GM19397 (cell line): ENCODE data around the gene SASH3.
"Not testable (repeated sequence)": the region's sequence is repeated elsewhere in the genome, so short reads cannot be mapped to it uniquely, and the experiment has no call there.

Source experiments
- ATAC-seq: cut with Tn5 transposase; IDR thresholded peaks from one replicate; pipeline ENCODE4 v1.9.1; 2021; ENCODE audit warnings: mild to moderate bottlenecking, moderate library complexity; ENCODE audit not compliant: unreplicated experiment

Gene SASH3

DNA sequence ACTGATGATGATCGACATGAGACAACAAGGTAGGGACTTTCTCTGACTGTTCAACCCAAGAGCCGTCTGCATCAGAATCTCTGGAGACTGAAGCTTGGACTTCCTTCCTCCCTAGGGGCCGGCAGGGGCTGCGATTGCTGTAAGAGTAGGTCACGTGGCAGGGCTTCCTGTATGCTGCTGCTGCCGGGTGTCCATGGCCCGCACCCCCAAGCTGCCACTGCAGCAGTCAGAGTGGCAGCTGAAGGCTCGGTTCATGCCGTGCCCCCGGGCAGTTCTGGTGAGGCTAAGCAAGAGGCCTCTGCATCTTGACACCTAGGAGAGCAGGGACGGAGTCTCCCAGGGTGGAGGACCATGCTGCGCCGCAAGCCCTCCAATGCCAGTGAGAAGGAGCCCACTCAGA lies at the start of gene SASH3:
SASH3 (plus strand) TSS at position 203 of the 400 bp plus-strand sequence; CDS start at position 352, 149 bp downstream.
- peak; percentile 41 for ATAC-seq

DNA sequence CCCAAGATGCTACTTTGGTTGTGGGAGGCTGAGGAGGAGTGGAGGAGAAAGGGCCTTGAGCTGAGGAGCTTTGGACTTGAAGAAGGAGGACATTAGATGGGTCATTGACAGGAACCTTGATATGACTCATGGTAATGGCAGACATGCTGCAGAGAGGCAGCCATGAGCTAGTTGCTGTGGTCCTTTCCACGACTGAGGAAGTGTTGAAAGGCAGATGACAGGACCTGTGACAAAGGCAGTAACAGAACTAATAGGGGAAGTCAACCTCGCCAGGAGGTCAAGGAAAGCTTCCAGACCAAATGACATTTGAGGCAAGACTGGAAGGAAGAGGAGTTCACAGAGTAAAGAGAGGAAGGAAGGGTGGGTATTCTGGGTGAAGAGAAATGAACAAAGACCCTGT lies 48.5 kb upstream of the SASH3 start:
- no peak for ATAC-seq

DNA sequence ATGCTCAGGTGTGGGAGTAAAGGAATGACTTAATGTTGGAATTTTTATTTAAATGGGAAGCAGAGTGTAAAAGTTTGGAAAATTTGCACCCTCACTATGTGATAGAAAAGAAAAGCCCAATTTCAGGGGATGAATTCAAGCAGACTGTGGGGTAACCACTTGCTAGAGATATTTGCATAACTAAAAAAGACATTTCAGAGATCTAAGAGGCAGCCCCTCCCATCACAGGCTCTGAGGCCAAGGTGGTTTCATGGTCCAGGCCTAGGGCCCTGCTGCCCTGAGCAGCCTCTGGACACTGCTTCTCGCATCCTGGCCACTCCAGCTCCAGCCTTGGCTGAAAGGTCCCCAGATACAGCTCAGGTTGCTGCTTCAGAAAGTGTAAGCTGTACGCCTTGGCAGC lies 46.9 kb upstream of the SASH3 start:
- no peak for ATAC-seq

DNA sequence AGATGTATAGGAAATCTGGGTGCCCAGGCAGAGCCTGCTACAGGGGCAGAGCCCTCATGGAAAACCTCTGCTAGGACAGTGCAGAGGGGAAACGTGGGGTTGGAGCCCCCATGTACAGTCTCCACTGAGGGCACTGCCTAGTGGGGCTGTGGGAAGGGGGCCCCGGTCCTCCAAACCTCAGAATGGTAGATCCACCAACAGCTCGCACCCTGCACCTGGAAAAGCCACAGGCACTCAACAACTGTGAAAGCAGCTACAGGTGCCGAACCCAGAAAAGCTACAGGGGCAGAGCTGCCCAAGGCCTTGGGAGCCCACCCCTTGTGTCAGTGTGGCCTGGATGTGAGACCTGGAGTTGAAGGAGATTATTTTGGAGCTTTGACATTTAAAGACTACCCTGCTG lies 46.4 kb upstream of the SASH3 start:
- no peak for ATAC-seq

DNA sequence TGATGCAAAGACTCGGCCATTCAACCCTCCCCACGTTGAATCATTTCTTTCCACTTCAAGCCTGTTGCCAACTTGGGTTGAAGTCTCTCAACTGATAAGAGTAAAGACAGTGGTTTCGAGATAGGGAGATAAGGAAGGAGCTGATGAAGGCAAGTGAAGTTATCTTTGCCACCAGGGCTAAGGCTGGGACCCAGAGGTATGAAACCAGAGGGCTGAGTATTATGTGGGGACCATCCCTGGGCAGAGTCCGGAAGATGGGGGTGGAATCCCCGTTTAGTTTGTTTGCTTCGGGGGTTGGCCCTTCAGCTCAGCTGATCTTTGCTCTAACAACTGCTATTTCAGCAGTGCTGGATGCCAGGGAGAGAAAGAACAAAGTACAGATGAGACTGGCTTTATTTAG lies 43.3 kb upstream of the SASH3 start:
- ATAC-seq: no peak

DNA sequence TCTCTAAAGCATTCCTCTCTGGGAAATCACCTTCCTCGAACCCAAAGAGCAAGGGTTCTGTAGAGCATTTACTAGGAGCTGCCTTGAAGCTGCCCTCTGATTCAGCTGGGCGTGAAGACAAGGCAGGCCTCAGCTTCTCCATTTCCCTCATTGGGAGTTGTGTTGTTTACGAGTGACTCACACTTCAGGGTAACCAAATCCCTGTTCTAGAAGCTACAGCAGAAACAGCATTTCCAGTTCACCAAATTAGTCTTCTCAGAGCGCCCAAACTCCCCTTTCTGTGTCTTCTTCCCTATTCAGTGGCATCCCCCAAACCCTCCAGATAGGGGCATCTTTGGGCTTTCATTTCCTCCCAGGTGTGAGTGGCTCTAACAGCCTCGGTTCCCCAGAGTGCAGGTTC lies 41.8 kb upstream of the SASH3 start:
- ATAC-seq: no peak

DNA sequence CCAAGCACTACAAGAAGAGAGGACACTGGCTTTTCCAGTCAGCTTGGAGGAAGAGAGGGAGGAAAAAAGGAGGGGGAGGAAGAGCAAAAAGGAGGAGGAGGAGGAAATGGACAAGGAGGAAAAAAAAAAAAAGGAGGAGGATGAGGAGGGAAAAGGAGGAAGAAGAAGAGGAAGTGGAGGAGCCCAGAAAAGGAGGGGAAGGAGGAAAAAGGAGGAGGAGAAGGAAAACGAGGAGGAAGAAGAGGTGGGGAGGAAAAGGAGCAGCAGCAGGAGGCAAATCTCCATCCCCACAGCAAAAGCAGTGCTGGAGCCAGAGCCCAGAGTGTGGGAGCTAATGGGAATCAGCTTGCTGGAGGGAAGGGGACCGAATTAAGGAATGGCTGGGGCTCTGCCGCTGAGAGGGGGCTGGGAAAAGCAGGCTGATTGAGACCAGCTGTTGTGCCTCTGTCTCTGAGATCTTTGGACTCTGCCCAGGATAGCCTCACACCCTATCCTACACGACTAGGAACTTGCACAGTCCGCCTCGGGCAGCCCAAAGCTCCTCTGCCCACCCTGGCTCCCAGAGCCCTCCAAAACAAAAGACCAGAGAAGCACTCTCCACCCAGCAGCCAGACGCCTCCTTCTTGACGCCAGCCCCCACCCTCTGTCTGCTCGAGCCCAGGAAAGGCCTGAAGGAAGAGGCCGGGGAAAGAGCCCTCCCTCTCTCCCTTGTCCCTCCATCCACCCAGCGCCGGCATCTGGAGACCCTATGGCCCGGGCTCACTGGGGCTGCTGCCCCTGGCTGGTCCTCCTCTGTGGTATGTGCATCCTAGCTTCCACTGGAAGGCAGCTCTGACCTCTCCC lies 41.1 kb upstream of the SASH3 start, which contains the start of gene XPNPEP2:
XPNPEP2 (plus strand) TSS at position 514 of the 843 bp plus-strand sequence; CDS start at position 749, 235 bp downstream.
- ATAC-seq: no peak

DNA sequence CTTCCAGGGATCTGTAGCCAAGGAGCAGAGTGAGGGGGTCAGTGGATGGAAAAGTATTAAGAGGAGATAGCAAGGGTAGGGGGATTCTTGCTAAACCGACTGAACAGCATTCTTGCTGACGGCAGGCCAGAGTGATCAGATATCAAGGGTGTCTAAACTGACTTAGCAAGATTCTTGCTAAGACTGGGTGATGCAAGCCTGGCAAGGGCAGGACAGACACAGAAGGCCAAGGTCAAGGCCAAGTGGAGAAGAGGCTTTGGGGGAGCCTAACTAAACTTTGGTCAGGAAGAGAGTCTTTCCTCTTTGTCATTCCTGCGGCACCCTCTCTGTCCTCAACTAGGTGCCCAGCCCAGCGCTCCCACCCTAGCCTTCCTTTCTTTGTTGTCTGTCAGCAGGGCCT lies 40.2 kb upstream of the SASH3 start:
- no peak for ATAC-seq

DNA sequence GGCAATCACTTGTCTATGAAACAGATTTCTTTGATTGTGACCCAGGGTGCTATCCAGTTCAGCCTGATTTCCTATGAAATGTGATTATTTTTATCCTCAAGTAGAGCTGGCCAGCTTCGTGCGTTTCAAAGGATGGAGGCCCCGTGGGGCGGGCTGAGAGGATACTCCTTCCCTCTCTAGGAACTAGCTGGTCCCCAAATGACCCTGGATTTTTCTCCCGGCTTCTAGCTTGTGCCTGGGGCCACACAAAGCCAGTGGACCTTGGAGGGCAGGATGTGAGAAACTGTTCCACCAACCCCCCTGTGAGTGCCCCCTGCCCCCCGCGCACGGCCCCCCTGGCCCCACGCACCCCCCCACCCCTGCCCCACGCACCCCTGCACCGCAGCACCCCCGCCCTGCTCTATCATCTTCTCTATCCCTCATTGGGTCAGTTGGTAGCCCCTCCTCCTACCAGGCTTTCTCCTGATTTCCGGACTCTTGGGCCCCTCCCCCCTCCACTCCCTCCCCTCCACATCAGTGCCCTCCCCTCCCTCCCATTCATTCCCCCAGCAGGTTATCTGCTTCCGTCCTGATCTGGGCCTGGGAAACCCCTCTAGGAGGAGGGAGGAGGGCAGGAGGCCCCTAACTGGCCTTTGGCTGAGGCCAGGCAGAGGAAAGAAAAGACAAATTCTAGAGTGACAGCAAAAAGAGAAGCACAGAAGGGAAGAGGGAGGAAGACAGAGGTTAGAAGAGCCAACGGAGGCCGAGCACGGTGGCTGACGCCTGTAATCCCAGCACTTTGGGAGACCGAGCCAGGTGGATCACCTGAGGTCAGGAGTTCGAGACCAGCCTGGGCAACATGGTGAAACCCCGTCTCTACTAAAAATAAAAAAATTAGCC lies 37.6 kb upstream of the SASH3 start:
- no peak for ATAC-seq

DNA sequence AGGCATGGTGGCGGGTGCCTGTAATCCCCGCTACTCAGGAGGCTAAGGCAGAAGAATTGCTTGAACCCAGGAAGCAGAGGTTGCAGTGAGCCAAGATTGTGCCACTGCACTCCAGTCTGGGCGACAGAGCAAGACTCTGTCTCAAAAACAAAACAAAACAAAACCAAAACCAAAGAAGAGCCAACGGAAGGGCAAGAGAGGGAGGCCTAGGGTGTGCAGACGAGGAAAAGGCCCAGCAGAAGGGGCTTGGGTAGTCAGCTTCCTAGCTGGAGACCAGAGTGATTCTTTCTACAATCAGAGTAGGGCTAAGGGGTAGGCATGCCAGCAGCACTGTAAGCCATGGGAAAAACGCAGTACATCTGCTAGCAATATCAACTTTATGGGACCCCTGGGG lies 37.0 kb upstream of the SASH3 start:
- ATAC-seq: not testable (repeated sequence)

DNA sequence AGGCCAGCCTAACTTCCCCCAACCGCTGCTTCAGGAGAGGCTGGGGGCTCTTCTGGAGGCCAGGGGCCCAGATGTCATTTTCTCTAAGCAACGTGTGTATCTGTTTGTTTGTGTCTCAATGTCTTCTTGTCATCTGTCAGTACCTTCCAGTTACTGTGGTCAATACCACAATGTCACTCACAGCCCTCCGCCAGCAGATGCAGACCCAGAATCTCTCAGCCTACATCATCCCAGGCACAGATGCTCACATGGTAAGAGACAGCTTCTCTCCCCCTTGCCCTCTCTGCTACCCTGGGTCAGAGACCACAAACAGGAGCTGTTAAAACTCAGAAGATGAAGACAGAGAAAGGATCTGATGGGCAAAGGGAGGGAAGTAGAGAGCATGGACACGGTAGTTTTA lies 35.9 kb upstream of the SASH3 start:
- no peak for ATAC-seq

DNA sequence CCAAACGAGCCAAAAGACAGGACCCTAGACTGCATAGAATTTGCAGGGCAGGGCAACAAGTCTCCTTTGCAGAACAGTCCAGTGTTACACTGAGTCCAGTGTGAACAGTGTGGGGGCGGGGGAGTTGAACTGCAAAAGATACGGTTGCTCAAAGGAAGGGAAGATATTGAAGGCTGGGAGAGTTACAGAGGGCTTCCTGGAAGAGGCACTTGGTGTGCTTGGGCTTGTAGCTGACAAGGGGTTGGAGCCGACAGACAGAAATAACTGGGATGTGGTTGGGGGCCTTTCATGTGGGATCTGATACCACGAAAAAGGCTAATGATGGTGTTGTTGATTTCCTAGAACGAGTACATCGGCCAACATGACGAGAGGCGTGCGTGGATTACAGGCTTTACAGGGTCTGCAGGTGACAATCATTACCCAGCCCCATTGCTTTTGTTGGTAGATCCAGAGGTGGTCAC lies 34.9 kb upstream of the SASH3 start:
- no peak for ATAC-seq

DNA sequence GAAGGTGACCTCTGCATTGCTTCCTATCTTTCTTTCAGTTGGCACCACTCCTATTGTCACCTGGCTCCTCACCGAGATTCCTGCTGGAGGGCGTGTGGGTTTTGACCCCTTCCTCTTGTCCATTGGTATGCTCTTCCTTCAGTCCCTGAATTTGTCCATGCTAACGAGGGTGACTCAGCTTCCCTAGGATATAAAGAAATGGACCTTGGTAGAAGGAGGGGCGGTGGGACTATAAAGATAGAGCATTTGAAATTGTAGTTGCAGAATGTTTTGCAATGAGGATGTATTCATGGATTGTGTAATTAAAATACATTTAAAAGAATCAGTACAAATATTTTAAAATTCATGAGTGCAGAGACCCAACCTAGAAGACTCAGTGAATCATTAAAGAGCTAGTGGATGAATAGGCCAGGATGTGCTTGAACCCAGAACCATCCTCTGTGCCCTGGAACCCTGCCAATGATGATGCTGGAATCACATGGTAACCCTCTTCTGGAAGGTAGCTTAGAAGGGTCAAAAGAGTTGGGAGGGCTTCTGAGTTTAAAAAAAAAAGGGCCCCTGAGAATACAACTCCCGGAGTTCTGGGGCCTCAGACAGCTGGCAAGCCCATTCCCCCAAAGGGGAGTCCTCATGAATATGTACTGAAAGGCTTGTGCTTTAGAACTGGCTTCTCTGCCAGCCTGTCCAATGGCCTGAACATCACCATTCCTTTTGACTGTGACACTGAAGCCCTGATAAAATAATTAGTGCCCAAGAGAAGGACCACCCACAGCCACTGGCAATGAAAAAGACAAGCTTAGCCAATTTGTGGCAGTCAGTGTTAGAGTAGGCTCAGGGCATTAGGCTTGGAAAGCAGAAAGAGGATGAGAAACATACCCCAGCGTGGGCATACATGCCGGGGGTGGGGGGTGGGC lies 32.9 kb upstream of the SASH3 start:
- no peak for ATAC-seq

DNA sequence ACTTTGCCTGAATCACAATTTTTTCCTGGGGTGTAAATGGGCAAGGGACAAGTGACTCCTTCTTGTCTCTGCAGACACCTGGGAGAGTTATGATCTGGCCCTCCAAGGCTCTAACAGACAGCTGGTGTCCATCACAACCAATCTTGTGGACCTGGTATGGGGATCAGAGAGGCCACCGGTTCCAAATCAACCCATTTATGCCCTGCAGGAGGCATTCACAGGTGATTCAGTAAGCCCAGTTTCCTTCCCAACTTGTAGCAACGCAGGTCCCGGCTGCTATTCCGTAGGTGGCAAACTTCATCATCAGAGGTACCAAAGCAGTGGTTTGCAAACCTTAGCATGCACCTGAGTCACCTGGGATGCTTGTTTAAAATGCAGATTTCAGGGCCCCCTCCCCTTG lies 32.2 kb upstream of the SASH3 start:
- ATAC-seq: no peak

DNA sequence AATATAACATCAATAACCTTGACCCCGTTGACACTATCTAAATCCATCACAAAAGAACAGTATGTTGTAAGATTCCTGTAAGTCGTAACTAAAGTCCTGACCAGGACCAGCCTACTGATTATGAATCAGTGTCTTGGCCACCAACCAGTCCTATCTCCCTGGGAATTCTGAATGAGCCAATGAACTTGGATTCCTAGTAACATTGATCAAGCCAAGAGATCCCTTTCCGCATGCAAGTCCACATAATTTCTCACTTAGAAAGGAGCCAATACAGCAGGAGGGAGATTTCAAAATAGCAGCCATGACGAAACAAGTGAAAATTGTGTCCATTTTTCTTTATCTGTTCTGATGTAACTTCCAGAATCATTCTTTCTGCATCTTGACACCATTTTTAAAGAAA lies 31.4 kb upstream of the SASH3 start:
- no peak for ATAC-seq

DNA sequence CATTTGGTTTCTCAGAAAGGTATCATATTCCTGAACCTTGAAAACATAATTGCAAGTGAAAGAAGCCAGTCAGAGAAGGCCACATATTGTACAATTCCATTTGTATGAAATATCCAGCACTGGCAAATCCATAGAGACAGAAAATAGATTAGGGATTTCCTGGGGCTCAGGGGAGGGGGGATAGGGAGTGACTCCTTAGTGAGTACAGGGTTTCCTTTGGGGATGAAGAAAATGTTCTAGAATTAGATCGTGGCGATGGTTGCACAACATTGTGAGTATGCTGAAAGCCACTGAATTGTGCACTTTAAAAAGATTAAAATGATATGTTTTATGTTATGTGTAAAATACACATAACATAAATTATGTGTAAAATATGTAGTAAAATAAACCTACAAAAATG lies 30.7 kb upstream of the SASH3 start:
- ATAC-seq: no peak

DNA sequence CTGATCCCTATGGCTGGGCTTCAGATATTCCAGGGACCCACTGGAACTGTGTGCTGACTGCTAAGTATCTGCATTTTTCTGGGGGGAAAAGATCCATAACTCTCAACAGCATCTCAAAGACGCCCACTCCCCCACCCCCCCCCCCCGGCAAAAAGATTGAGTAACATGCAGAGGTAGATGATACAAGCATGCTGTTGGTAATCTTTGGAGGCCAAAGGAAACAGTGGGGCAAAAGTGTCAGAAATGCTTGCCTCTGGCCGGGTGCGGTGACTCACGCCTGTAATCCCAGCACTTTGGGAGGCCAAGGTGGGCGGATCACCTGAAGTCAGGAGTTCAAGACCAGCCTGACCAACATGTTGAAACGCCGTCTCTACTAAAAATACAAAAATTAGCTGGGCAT lies 28.8 kb upstream of the SASH3 start:
- ATAC-seq: no peak

DNA sequence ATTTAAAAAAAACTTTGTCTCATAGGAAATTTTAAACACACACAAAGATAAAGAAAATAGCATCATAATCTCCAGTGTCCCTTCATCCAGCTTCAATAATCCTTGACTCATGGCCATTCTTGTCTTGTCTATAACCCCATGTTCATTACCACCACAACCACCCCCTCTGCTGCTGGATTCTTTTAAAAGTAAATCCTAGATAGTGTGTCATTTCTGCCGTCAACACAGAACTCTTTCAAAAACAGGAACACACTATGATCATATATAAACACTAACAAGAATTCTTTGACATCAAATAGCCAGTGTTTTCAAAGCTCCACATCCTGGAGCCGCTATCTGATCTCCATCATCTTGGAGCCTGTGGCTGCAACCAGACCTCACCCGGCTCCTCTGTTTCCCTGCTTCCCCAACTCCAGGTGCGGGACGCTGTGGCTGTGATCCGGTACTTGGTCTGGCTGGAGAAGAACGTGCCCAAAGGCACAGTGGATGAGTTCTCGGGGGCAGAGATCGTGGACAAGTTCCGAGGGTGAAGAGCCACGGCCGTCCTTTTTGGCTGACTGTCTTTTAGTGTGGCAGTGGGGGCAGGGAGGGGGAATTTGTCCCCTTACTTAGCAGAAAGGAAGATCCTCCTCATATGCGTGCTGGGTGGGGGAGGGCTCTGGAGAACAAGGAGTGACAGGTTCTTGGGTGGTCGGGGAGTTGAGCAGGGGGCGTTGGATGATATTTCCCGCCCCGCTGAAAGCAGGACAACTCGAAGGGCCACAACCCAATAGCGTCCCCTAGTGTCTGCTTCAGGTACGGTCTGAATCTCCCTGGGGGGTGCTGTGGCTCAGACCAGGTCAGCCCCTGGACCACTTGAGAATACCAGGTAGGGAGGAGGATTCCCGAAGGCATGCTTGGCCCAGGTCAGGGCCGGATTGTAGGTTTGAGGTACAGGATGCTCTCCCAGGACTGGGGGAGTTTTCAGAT lies 25.4 kb upstream of the SASH3 start:
- no peak for ATAC-seq

DNA sequence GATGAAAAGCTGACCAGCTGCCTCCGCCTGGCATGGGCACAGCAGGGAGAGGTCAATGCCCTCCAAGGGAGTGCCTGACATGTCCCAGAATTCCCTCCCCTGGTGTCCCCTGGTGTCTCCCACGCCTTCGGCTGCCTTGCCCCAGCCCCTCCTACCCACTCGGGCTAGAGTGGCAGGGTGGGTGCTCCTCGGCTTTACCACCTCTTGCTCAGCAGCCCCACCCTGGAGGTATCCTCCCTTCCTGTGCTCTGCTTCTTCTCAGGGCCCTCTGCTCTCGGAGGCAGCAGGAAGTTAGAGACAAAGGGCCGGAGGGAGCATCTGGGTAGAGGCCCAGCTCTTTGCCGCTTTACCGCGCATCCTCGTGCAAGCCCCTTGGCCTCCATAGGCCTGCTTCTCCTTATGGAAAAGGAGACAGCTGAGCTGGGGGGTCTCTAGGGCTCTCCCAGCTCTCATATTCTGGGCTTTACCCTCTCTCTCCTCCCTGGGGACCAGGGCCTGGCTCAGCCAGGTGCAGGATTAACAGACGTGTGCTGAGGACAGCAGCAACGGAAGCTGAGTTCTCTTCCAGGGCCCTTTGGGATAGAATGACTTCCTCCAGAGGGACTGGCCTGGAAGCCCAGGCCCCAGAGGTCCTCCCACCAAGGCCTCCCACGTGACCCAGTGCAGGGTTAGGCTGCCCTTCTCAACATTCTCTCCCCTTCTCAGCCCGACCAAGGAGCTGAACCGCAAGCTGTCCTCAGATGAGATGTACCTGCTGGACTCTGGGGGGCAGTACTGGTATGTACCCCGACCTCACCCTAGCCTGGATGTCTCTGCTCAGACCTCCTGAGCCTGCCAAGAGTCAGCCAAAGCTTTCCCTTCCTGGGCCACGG lies 23.7 kb upstream of the SASH3 start:
- no peak for ATAC-seq
